ENCODE data around the gene ICAM1. TPM values are rescaled to one million over a fixed set of nuclear protein-coding genes. Genes with fewer than 3 reads are reported as not detected.

The ICAM1 gene
- total and polyA plus RNA-seq, 2 of the 13 experiments (the other 11 are each of a cell fraction or from before 2014, with no cell fraction given), result 37.9 to 98.4 TPM

DNA sequence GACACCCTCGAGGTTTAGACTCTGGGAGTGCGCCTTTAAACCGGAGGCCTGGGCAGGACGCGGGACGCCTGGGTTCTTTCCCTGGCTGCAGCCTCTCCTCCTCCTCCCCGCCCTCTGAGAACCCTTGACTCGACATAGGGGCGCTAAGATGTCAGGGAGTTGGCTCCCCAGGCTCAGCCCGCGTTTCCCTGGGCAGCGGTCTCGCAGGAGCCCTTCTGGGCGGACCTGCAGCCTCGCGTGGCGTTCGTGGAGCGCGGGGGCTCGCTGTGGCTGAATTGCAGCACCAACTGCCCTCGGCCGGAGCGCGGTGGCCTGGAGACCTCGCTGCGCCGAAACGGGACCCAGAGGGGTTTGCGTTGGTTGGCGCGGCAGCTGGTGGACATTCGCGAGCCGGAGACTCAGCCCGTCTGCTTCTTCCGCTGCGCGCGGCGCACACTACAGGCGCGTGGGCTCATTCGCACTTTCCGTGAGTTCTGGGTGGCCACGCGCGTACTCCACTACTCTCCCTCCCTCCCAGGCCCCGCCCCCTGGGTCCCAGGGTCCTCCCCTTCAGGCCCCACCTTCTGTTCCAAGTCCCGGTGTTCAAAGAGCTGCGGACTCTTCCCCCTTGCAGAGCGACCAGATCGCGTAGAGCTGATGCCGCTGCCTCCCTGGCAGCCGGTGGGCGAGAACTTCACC, 20.1 kb downstream of the ICAM1 start (continued):
- TF ChIP-seq, protein P1, sequence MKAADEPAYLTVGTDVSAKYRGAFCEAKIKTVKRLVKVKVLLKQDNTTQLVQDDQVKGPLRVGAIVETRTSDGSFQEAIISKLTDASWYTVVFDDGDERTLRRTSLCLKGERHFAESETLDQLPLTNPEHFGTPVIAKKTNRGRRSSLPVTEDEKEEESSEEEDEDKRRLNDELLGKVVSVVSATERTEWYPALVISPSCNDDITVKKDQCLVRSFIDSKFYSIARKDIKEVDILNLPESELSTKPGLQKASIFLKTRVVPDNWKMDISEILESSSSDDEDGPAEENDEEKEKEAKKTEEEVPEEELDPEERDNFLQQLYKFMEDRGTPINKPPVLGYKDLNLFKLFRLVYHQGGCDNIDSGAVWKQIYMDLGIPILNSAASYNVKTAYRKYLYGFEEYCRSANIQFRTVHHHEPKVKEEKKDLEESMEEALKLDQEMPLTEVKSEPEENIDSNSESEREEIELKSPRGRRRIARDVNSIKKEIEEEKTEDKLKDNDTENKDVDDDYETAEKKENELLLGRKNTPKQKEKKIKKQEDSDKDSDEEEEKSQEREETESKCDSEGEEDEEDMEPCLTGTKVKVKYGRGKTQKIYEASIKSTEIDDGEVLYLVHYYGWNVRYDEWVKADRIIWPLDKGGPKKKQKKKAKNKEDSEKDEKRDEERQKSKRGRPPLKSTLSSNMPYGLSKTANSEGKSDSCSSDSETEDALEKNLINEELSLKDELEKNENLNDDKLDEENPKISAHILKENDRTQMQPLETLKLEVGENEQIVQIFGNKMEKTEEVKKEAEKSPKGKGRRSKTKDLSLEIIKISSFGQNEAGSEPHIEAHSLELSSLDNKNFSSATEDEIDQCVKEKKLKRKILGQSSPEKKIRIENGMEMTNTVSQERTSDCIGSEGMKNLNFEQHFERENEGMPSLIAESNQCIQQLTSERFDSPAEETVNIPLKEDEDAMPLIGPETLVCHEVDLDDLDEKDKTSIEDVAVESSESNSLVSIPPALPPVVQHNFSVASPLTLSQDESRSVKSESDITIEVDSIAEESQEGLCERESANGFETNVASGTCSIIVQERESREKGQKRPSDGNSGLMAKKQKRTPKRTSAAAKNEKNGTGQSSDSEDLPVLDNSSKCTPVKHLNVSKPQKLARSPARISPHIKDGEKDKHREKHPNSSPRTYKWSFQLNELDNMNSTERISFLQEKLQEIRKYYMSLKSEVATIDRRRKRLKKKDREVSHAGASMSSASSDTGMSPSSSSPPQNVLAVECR (CRISPR knock-in tag; IDR thresholded peaks at IDR 0.05; ENCODE audit: borderline replicate concordance), result peak; percentile 25; the same call in 1 of the 2 replicates
- TF ChIP-seq EEA1 (CRISPR knock-in tag; IDR thresholded peaks at IDR 0.05; ENCODE audit: borderline replicate concordance) (no peak), CREM (IDR thresholded peaks at IDR 0.05) (no peak), CREM (CRISPR knock-in tag; IDR thresholded peaks at IDR 0.05) (no peak), HNRNPLL (IDR thresholded peaks at IDR 0.05; ENCODE audit: low read depth, low read length, poor library complexity, severe bottlenecking) (peak; percentile 53), ZNF672 (CRISPR knock-in tag; IDR thresholded peaks at IDR 0.05) (0 out of 2 replicates have a peak, but pooled peaks have one; percentile 4), NCOA5 (CRISPR knock-in tag; IDR thresholded peaks at IDR 0.05) (no peak), PRMT3 (CRISPR knock-in tag; IDR thresholded peaks at IDR 0.05; ENCODE audit: borderline replicate concordance, low read depth) (no peak), SALL2 (CRISPR knock-in tag; IDR thresholded peaks at IDR 0.05) (no peak), ZFP36L2 (CRISPR knock-in tag; IDR thresholded peaks at IDR 0.05) (no peak), ZC3H4 (CRISPR knock-in tag; IDR thresholded peaks at IDR 0.05; ENCODE audit: borderline replicate concordance) (no peak), PHF5A (CRISPR knock-in tag; IDR thresholded peaks at IDR 0.05; ENCODE audit: low read depth, unreplicated experiment) (no peak), GTF2F1 (IDR thresholded peaks at IDR 0.05; ENCODE audit: low read length) (no peak), MYNN (CRISPR knock-in tag; IDR thresholded peaks at IDR 0.05; ENCODE audit: low read depth) (no peak), SAP130 (CRISPR knock-in tag; IDR thresholded peaks at IDR 0.05; ENCODE audit: low read depth) (peak; percentile 56; the same call in 1 of the 2 replicates), POLR2A (IDR thresholded peaks at IDR 0.05; ENCODE audit: insufficient read depth in 1 of 2, low read depth in 2 of 2, low read length in 2 of 2) (peak in 1 of 2 experiments; percentile 53; a peak in 1 of 4 replicates), ZNF777 (CRISPR knock-in tag; IDR thresholded peaks at IDR 0.05) (0 out of 2 replicates have a peak, but pooled peaks have one; percentile 31), ZBTB1 (CRISPR knock-in tag; IDR thresholded peaks at IDR 0.05; ENCODE audit: borderline replicate concordance) (no peak), KLF12 (CRISPR knock-in tag; IDR thresholded peaks at IDR 0.05; ENCODE audit: borderline replicate concordance) (no peak)
- TF ChIP-seq, protein P2, sequence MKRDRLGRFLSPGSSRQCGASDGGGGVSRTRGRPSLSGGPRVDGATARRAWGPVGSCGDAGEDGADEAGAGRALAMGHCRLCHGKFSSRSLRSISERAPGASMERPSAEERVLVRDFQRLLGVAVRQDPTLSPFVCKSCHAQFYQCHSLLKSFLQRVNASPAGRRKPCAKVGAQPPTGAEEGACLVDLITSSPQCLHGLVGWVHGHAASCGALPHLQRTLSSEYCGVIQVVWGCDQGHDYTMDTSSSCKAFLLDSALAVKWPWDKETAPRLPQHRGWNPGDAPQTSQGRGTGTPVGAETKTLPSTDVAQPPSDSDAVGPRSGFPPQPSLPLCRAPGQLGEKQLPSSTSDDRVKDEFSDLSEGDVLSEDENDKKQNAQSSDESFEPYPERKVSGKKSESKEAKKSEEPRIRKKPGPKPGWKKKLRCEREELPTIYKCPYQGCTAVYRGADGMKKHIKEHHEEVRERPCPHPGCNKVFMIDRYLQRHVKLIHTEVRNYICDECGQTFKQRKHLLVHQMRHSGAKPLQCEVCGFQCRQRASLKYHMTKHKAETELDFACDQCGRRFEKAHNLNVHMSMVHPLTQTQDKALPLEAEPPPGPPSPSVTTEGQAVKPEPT (CRISPR knock-in tag; IDR thresholded peaks at IDR 0.05; ENCODE audit: low read depth), result no peak
- TF ChIP-seq, protein P3, sequence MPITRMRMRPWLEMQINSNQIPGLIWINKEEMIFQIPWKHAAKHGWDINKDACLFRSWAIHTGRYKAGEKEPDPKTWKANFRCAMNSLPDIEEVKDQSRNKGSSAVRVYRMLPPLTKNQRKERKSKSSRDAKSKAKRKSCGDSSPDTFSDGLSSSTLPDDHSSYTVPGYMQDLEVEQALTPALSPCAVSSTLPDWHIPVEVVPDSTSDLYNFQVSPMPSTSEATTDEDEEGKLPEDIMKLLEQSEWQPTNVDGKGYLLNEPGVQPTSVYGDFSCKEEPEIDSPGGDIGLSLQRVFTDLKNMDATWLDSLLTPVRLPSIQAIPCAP (CRISPR knock-in tag; IDR thresholded peaks at IDR 0.05; ENCODE audit: low read depth), result no peak

Data from HepG2 (cell line).